ENCODE measurements around the gene MYPOP. TPM values are rescaled to one million over a fixed set of nuclear protein-coding genes. Genes with fewer than 3 reads are reported as not detected.

MYPOP gene
- total and polyA plus RNA-seq, 2 of the 13 experiments (the other 11 are each of a cell fraction or from before 2014, with no cell fraction given) = 2.3 to 2.7 TPM

GRCh38 chr19:45862564-45863334 lies 39.7 kb downstream of the MYPOP start, which contains the start of gene SYMPK (continued):
- no peak for TF ChIP-seq RFXAP (CRISPR knock-in tag; IDR thresholded peaks at IDR 0.05; ENCODE audit: borderline replicate concordance)
- no peak for TF ChIP-seq ZNF646 (CRISPR knock-in tag; IDR thresholded peaks at IDR 0.05)
- TF ChIP-seq ZNF10 (CRISPR knock-in tag; IDR thresholded peaks at IDR 0.05; ENCODE audit: borderline replicate concordance, low read depth) = no peak
- peak; percentile 96 for TF ChIP-seq BHLHE40 (IDR thresholded peaks at IDR 0.05; ENCODE audit: low read length)
- no peak for TF ChIP-seq U2AF2 (IDR thresholded peaks at IDR 0.05; ENCODE audit: low read depth, low read length)
- peak; percentile 71; the same call in 1 of the 2 replicates for TF ChIP-seq DMAP1 (CRISPR knock-in tag; IDR thresholded peaks at IDR 0.05)
- peak; percentile 87 for TF ChIP-seq KDM5B (CRISPR knock-in tag; IDR thresholded peaks at IDR 0.05; ENCODE audit: borderline replicate concordance)
- TF ChIP-seq ZSCAN20 (CRISPR knock-in tag; IDR thresholded peaks at IDR 0.05; ENCODE audit: borderline replicate concordance) = peak; percentile 39; the same call in 1 of the 2 replicates
- peak; percentile 50; the same call in 1 of the 2 replicates for TF ChIP-seq ZNF768 (CRISPR knock-in tag; IDR thresholded peaks at IDR 0.05)
- no peak for TF ChIP-seq ZNF234 (CRISPR knock-in tag; conservative IDR thresholded peaks at IDR 0.05)
- TF ChIP-seq MAF1 (CRISPR knock-in tag; IDR thresholded peaks at IDR 0.05; ENCODE audit: borderline replicate concordance) = 0 out of 2 replicates have a peak, but pooled peaks have one; percentile 62
- peak; percentile 26; the same call in 1 of the 2 replicates for TF ChIP-seq NFKBIZ (CRISPR knock-in tag; IDR thresholded peaks at IDR 0.05)
- TF ChIP-seq ARID2 (CRISPR knock-in tag; IDR thresholded peaks at IDR 0.05; ENCODE audit: borderline replicate concordance) = no peak
- no peak for TF ChIP-seq ZNF589 (CRISPR knock-in tag; conservative IDR thresholded peaks at IDR 0.05)
- TF ChIP-seq ZNF512 (CRISPR knock-in tag; IDR thresholded peaks at IDR 0.05) = no peak
- TF ChIP-seq DRAP1 (CRISPR knock-in tag; IDR thresholded peaks at IDR 0.05) = peak; percentile 78
- no peak for TF ChIP-seq TIGD3 (CRISPR knock-in tag; IDR thresholded peaks at IDR 0.05; ENCODE audit: borderline replicate concordance)
